HG03558 (cell line): ENCODE results near the gene CREB5.

ENCODE experiments used
- ATAC-seq: cut with Tn5 transposase; IDR thresholded peaks from one replicate; pipeline ENCODE4 v1.9.1; 2021; ENCODE audit warnings: moderate number of reproducible peaks; ENCODE audit not compliant: unreplicated experiment; ENCODE audit errors: extremely low read depth

Gene CREB5

DNA sequence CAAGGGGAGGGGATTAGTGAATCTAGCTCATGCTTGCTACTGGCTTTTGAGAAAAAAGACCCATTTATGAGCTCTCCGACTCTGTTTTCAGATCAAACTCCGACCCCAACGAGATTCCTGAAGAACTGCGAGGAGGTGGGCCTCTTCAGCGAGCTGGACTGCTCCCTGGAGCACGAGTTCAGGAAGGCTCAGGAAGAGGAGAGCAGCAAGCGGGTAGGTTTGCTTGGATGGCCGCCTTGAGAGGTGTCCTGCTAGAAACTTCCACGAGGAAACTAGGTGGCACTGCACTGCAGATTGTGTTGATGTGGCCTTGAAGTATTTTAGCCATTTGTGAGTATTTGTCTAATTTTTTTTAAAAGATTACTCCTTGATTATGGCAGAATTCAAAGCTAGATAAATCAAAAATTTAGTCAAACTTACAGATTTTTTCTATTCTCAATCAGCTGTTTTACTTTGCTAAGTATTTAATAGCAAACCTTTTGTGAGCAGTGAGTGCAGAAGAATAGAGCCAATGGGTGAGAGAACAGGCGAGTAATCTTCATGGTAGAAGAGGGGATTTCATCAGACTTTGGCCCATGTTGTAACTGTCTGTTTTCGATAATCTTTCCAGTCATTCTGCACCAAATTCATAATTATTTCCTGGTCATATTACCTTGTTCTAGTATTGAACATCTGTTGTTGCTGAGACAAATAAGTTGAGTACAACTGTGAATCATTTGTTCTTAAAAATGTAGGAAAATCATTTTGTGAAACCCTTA lies 95.4 kb downstream of the CREB5 start:
- no peak for ATAC-seq

DNA sequence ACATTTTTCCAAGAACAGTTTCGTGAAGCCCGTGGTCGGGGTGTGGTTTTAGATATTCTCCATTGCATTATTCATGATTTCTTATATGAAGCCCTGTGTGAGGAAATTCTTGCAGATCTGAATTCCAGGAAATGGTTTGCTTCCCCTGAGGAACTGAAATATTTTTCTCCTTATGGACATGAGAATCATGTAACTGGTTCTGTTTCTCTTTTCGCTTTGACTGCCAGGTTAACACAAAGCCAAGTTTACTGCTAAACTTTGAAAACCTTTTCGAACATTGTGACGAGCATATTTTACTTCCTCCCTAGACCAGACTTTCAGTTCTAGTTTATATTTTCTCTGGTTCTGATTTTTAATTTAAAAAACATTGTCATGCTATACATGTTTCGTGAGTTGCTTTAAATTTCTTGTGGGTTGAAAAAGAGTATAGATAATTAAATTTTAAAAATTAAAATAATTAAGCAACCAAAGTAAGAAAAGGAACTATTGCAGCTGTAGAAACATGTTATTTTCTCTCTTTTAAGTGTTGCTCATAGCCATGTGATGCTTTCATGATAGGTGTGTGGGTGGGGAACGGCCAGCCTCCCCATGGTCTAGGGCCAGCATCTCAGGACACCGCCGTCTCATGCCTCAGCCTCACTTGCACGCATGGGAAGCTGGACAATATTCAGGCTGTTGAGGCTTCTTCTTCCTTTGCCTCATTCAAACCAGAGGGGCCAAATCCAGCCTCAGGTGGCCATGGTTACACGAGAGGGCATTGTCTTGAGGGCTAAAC lies 97.1 kb downstream of the CREB5 start:
- ATAC-seq, result no peak

- no peak for ATAC-seq
These were observed 97.7 kb downstream of the CREB5 start for GRCh38 chr7:28510026-28510369.

GRCh38 chr7:28512668-28513440 lies 100.5 kb downstream of the CREB5 start:
- no peak for ATAC-seq

DNA sequence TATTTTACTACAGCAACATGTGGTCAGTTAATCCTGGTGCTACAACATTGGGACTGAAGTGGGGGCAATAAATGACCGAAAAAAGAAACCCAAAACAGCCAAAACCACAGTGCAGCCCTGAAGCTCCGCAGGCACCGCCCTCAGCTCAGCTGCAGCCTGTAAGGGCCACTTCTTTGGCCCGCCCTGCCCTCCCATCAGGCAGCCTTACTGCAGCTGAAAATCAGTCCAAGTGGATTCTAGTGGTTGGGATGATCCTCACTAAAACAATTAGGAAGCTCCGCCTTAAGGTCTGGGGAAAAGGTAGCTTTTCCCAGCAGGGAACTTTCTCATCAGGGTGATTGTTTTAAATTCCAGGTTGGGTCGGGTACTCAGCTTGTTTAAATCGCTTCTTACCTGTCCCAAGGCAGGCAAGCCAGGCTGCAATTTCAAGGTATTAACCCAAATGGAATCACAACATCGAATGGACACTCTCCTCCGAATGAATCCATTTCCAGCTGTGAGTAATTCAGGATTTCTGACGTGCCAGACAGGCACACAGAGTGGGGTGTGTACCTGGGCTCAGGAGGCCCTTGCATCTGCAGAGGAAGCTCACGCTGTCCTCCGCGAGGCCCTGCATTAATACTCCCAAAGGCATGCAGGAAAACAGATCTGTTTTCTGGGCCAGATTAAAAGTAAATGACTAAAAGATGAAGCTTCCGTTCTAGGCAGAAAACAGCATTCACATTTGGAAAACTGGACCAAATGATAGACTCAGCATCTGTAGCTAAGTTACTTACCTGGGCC lies 104.3 kb downstream of the CREB5 start:
- ATAC-seq, result no peak

DNA sequence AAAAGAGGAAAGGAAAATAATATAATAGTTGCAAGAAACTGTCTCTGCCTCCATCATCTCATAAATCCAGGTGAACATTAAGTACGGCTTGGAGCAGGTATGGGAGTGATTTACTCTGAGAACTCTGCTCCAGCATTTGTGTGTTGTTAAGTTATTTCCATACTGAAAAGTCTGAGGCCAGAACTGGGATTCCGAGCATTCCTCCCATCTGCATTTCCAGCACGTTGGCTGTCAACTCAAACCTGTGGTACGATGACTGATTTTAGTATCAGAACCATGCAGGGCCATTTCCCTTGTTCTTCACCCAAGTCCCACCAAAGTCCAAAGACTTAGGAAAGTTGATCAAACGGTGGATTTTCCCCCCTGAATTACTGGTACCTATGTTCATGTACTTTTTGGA lies 104.9 kb downstream of the CREB5 start:
- ATAC-seq, result no peak

DNA sequence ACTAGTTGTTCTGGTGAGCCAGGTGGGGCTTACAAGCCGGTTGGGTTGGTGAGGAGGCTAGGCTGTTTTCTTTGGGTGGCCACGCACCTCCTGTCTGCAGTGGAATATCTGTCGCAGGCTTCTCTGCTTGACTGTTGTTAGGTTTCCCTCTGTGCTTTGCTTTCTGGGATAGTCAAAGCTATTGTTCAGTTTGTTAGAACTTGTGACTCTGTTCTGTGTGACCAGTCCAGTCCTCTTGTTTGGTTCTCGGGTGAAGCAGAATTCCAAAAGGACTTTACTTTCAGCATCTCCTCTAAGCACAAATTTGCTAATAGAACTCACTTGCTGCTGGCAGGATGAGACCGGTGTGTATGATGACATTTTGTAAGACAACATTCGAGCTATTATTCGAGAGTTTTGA lies 105.3 kb downstream of the CREB5 start:
- ATAC-seq, result no peak

DNA sequence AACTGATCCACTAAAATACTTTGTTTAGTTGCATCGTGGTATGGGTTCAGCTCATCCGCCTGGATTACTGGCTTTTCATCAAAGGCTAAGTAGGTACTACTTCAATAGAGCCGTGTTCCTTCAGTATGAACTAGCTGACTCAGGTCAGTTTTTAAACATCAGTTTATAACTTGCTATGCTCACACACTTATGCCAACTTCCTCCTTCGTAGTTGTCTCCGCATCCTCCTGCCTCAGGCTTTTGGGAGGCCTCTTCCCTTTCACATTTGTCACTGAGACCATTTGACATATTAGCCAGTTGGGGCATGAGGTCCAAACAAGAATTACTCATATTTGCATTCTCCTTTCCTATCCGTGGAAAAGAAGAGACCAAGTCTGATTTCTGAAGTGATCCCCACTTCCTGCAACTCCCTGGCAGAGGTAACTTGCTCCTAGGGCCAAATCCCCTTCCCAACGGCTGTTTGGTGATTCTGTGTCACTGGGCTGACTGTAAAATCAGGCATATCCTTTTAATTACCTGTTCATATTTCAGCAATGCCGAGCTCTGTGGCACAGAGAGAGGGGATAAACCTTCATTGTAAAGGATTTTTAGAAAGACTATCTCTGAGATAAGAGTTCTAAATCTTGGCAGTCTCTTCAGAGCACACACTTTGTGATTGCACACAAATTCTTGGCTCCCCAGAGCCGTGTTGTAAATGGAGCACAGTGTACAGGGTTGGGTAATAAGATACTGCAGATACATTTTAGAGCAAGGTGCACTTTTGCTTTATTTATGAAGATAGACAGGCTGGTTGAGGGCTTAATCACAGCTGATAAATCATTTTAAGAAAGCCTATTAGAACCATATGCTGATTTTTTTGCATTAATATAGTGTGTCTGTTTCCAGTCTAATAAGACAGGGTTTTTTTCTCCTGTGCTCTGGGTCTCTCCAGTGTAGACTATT lies 108.0 kb downstream of the CREB5 start:
- ATAC-seq, result no peak

DNA sequence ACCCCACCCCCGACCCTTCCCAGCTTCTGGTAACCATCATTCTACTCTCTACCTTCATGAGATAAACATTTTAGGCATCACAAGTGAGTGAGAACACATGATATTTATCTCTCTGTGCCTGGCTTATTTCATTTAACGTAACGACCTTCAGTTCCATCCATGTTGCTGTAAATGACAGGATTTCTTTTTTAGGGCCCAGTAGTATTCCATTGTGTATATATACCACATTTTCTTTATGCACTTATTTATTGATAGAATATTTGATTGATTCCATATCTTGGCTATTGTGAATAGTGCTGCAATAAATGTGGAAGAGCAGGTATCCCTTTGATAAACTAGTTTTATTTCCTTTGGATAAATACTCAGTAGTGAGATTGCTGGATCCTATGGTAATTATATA lies 112.7 kb downstream of the CREB5 start:
- no peak for ATAC-seq

GRCh38 chr7:28528899-28529298 lies 116.6 kb downstream of the CREB5 start:
- ATAC-seq, result no peak

DNA sequence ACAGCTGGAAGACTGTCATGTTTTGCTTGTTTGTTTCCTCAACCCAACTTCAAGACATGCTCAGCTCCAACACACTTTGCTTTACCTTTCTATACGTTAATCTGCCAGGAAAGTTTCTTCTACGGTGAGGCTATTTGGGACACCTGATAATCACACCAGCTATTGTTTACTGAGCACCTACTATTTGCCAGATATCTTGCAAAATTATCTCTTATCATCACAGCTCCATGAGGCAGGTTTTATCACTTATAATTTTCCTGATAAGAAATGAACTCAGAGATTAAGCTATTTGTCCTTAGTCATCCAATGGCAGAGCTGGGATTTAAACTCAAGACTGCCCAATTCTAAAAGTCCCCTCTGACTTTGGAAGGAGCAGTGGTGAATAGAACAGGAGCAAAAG lies 117.4 kb downstream of the CREB5 start:
- ATAC-seq, result no peak

- no peak for ATAC-seq
These were observed 118.0 kb downstream of the CREB5 start for GRCh38 chr7:28530175-28530802.

DNA sequence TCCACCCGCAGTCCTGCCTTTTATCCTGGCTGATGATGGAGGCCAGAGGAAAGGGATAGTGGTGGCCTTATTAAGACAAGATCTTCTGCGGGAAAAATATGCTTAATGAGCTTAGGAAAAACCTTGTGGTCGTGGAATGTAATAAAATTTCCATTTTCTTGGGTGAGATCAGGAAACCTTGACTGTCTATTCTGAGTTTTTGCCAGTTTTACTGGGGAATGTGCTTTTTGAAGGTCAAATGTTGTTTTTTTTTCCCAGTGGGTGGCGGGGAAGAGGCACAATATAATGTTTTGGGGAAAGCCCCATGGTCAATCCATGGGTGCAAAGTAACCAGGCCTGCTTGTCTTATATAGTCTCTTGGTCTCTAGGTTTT lies 118.5 kb downstream of the CREB5 start:
- ATAC-seq, result no peak

GRCh38 chr7:28531291-28531690 lies 119.0 kb downstream of the CREB5 start:
- ATAC-seq, result no peak

- ATAC-seq, result no peak
These were observed 119.9 kb downstream of the CREB5 start for GRCh38 chr7:28532181-28532580.

DNA sequence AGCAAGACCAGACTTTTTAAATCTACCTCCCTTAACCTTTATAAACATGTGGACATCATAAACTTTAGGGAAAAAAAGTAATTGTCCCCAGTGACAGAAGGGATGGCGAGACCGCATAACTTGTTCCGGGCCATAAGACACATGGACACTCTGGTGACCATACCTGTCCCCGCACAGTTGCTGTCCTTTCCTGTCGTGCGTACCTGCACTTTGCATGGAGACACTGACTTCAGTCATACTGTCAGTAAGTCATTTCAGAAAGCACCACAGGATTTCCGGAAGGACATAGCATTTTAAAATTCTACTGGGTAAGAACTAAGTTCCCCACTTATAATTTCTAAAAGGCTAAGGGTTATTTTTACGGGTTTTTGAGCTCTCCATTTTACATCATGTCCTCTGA lies 120.9 kb downstream of the CREB5 start:
- no peak for ATAC-seq

- no peak for ATAC-seq
These were observed 121.6 kb downstream of the CREB5 start for GRCh38 chr7:28533731-28534531.

- no peak for ATAC-seq
These were observed 123.9 kb downstream of the CREB5 start for GRCh38 chr7:28536259-28536658.
